Stimulated activated effector memory CD8-positive, alpha-beta T cell treated with anti-CD3 and anti-CD28 coated beads, Interleukin-12 subunit alpha, Interleukin-12 subunit beta, amount 100 ng/mL, for 72 hours (primary cell): ENCODE data around the gene BZW1.
"Not testable (repeated sequence)": the region's sequence is repeated elsewhere in the genome, so short reads cannot be mapped to it uniquely, and the experiment has no call there.

Experiments used
- ATAC-seq: fragments of 150-1000 bp; cut with Tn5 transposase; 2 replicates; pipeline ENCODE4 v1.10.0; 2021
- DNase-seq, 2 donors: peaks; one replicate each; pipeline ENCODE4 v3.0.0; 2021 to 2022; ENCODE audit warnings: low spot score in 2 of 2
- H3K27ac Mint-ChIP-seq: one replicate; pipeline ENCODE4 v1.8.0; 2022; ENCODE audit warnings: mild to moderate bottlenecking, mixed read lengths
- H3K36me3 Mint-ChIP-seq: one replicate; pipeline ENCODE4 v1.8.0; 2022; ENCODE audit warnings: mild to moderate bottlenecking, mixed read lengths
- H3K4me1 Mint-ChIP-seq: one replicate; pipeline ENCODE4 v1.8.0; 2022; ENCODE audit warnings: mixed read lengths
- H3K4me3 Mint-ChIP-seq: one replicate; pipeline ENCODE4 v1.8.0; 2022; ENCODE audit warnings: mild to moderate bottlenecking, mixed read lengths
- H3K9me3 Mint-ChIP-seq: one replicate; pipeline ENCODE4 v1.8.0; 2022; ENCODE audit warnings: mixed read lengths

The BZW1 gene

GRCh38 chr2:200784215-200784614, 27.5 kb upstream of the BZW1 start:
- ATAC-seq (no peak), DNase-seq (no peak)
- Mint-ChIP-seq H3K36me3 (no peaks in the 10 kb centered on the region), H3K27ac (no peak overlapping the region), H3K4me3 (no peak overlapping the region), H3K4me1 (peaks cover 6% of the 10 kb centered on the region), H3K9me3 (no peaks in the 10 kb centered on the region)

DNA sequence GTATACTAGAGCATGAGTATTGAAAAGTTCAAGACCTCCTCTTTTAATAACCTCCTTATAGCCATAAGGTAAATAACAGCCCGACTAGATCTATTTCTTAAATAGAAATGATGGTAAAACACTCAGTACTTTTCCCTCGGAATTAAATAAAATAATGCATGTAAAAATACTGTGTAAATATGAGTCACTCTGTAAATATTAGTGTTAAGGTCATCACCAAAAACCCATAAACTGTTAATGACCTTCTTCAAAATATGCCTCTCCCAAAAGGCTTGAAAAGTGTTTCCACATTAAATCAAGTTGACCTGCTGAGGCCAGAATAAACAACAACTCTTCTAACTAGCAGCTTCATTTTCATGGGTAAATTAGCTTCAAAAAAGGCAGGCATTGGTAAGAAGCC, 25.3 kb upstream of the BZW1 start:
- peaks cover 6% of the 10 kb centered on the region for H3K4me1 Mint-ChIP-seq
- no peak overlapping the region for H3K4me3 Mint-ChIP-seq
- no peaks in the 10 kb centered on the region for H3K36me3 Mint-ChIP-seq
- H3K9me3 Mint-ChIP-seq, result no peaks in the 10 kb centered on the region
- DNase-seq, result no peak
- ATAC-seq, result no peak
- H3K27ac Mint-ChIP-seq, result no peak overlapping the region

DNA sequence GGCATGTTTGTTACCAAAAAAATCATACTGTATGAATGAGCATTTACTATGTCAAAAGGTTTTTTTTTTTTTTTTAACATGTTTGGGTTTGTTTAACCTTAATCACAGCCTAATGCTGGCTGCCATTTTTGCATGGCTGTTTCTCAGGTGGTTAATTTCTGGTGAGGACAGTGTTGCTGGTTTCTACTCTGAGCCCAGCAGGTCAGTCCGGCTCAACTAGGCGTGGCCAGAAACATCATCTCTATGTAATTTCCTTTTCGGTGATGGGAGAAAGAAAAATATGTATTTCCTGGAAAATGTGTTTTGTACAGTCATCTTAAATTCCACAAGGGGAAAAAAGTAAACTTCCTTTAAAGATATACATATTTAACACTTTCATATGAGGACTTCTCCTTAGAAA, 24.9 kb upstream of the BZW1 start:
- Mint-ChIP-seq H3K9me3 (no peaks in the 10 kb centered on the region), H3K4me1 (peaks cover 6% of the 10 kb centered on the region), H3K27ac (no peak overlapping the region), H3K36me3 (no peaks in the 10 kb centered on the region), H3K4me3 (no peak overlapping the region)
- ATAC-seq, result no peak
- DNase-seq, result peak in 1 of 2 donors; percentile 10

DNA sequence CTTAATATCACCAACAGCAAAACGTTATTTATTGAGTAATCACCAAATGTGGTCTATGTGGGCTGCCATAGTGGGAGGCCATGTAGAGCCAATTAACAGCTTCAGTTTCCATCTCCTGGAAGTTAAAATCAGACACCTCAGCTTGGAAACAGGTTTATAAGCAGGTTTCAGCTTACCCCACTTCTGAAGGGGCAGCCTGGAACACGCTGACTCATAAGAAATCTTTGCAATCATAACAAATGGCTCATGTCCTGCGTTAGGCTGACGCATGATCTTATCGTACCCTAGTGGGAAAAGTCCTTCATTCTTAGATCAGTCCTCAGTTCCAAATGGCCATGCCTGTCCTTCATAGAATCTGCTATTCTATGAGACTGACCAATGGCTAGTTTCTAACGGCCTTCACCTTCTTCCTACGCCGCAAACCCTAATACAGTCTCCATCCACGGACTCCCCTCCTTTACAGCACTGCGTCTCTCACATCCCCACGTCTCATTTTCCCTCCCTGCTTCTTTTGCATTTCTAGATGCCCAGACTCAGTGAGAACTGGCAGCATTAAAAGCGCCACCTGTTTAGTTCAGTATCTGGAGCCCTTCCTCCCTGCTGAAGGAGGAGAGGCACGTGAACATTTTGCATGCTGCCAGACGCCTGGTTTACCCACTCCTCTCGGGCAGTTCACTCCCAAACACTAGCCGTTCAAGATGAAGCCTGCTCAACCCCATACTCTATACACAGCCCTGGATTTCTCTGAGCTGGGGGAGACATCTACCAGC, 24.2 kb upstream of the BZW1 start:
- no peaks in the 10 kb centered on the region for H3K36me3 Mint-ChIP-seq
- peak in 1 of 2 donors; percentile 47 for DNase-seq
- H3K4me3 Mint-ChIP-seq, result peak overlapping the region; percentile 7
- peaks cover 6% of the 10 kb centered on the region for H3K4me1 Mint-ChIP-seq
- peak overlapping the region; percentile 2 for H3K27ac Mint-ChIP-seq
- no peaks in the 10 kb centered on the region for H3K9me3 Mint-ChIP-seq
- ATAC-seq, result peak; percentile 90

DNA sequence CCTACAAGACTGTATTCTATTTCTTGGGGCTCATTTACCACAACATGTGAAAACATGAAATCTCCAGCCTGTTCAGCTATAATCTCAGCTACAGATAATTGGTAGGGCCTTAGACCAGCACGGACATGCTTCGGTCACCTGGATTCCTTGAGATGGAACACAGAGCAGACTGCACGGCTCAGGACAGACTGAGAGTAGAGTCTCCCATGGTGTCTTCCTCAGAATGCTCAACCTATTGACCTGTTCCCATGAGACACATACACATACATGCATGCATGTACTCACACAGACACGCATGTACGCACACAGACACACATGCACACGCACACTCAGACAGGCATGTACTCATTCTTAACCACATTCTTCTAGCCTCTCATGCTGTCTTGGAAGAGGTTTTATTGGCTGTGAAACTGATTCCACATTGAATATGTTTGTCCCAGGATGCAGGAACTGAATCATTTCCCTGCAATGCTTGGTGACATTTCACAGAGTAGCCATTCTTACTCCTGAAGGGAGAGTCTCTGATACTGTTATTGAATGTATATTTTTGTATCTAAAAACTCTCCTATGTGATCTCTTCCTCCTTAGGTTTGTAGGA, 23.5 kb upstream of the BZW1 start:
- ATAC-seq (no peak), DNase-seq (peak in 1 of 2 donors; percentile 38)
- no peak overlapping the region for H3K27ac Mint-ChIP-seq
- H3K36me3 Mint-ChIP-seq, result no peaks in the 10 kb centered on the region
- H3K9me3 Mint-ChIP-seq, result no peaks in the 10 kb centered on the region
- peaks cover 6% of the 10 kb centered on the region for H3K4me1 Mint-ChIP-seq
- peak overlapping the region; percentile 7 for H3K4me3 Mint-ChIP-seq

DNA sequence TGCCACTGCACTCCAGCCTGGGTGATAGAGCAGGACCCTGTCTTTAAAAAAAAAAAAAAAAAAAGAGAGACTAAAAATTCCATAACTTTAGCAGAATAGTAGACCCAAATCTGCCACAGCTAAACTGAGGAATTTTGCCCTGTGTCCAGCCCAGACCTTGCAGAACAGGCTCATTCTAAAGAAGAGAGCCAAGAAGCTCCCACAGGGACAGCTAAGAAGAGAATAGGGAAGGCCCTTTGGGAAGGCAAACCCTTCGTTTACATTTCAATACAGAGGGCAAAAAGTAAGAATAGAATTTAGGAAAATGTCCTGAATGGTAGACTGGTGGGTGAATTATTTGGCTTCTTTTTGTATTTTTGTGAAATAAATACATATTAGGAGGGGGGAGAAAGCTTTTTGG, 21.5 kb upstream of the BZW1 start:
- Mint-ChIP-seq H3K9me3 (no peaks in the 10 kb centered on the region), H3K27ac (no peak overlapping the region), H3K4me3 (no peak overlapping the region), H3K36me3 (no peaks in the 10 kb centered on the region), H3K4me1 (peaks cover 6% of the 10 kb centered on the region)
- ATAC-seq (no peak), DNase-seq (no peak)

GRCh38 chr2:200791905-200792304, 19.8 kb upstream of the BZW1 start:
- DNase-seq (no peak), ATAC-seq (no peak)
- H3K36me3 Mint-ChIP-seq, result no peaks in the 10 kb centered on the region
- H3K9me3 Mint-ChIP-seq, result no peaks in the 10 kb centered on the region
- H3K4me1 Mint-ChIP-seq, result peaks cover 6% of the 10 kb centered on the region
- H3K4me3 Mint-ChIP-seq, result no peak overlapping the region
- no peak overlapping the region for H3K27ac Mint-ChIP-seq

DNA sequence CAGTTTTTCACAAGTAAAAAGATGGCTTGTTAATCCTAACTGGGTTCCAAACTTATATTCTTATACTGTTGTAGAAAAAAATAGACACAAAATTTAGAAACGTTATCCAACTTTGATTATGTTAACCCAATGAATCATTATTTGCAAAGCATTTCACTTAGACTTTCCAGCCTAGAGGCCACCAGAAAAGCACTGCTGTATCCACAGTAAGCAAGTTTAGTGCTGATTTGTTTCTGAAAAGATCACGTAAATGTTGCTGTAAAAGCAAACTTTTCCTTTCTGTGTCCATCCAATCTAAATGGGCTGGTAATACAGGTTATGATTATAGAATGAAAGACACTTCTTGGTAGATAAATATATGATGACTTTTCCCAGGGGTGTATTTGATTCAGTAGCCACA, 17.6 kb upstream of the BZW1 start:
- no peak overlapping the region for H3K27ac Mint-ChIP-seq
- DNase-seq, result no peak
- no peaks in the 10 kb centered on the region for H3K4me1 Mint-ChIP-seq
- H3K9me3 Mint-ChIP-seq, result no peaks in the 10 kb centered on the region
- H3K4me3 Mint-ChIP-seq, result no peak overlapping the region
- ATAC-seq, result no peak
- no peaks in the 10 kb centered on the region for H3K36me3 Mint-ChIP-seq

DNA sequence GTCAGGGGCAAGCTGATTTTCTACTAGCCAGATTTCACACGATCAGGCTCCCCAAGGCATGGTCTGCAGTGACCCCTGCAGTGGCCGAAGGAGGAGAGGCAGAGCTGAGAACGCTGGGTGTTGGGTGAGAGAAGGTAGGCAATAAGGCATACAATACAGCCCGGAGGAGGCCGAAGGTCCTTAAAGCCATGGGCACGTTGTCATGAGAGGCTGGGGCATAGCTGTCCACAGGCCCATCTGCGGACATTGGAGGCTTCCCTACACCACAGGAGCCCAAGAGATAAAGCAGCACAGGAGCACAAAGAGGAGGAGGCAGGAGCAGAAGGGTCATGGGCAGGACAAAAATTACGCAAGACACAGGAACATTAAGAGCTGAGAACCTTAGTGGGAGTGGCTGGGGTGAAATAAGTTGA, 16.7 kb upstream of the BZW1 start:
- Mint-ChIP-seq H3K9me3 (no peaks in the 10 kb centered on the region), H3K4me3 (no peak overlapping the region), H3K36me3 (no peaks in the 10 kb centered on the region), H3K4me1 (no peaks in the 10 kb centered on the region), H3K27ac (peak overlapping the region; percentile 7)
- DNase-seq (no peak), ATAC-seq (no peak)

DNA sequence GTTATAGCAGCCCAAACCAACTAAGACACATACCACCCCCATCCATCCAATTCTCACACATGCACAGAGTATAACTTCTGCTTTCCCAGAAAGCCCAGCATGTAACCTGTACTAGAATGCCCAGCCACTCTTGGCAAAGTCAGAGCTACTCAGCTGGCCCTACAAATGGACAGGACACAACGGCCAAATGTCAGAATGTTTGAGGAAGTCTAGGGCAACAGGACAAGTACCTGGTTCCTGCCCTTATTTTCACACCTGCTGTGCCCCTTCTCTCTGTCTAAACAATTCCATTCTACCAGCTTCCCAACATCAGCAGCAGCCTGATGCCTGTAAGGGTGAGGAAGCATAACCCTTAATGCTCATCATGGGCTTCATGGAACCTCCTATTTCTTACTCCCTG, 15.1 kb upstream of the BZW1 start:
- DNase-seq (no peak), ATAC-seq (no peak)
- no peak overlapping the region for H3K27ac Mint-ChIP-seq
- no peak overlapping the region for H3K4me3 Mint-ChIP-seq
- no peaks in the 10 kb centered on the region for H3K9me3 Mint-ChIP-seq
- no peaks in the 10 kb centered on the region for H3K4me1 Mint-ChIP-seq
- H3K36me3 Mint-ChIP-seq, result peaks cover 4% of the 10 kb centered on the region

GRCh38 chr2:200797242-200797770, 14.4 kb upstream of the BZW1 start:
- Mint-ChIP-seq H3K9me3 (no peaks in the 10 kb centered on the region), H3K4me3 (no peak overlapping the region), H3K27ac (no peak overlapping the region), H3K36me3 (peaks cover 5% of the 10 kb centered on the region), H3K4me1 (no peaks in the 10 kb centered on the region)
- ATAC-seq (no peak), DNase-seq (no peak)

GRCh38 chr2:200798514-200798913, 13.2 kb upstream of the BZW1 start:
- Mint-ChIP-seq H3K4me3 (no peak overlapping the region), H3K9me3 (no peaks in the 10 kb centered on the region), H3K4me1 (no peaks in the 10 kb centered on the region), H3K36me3 (peaks cover 5% of the 10 kb centered on the region), H3K27ac (no peak overlapping the region)
- peak in 1 of 2 donors; percentile 52 for DNase-seq
- peak; percentile 99 for ATAC-seq

DNA sequence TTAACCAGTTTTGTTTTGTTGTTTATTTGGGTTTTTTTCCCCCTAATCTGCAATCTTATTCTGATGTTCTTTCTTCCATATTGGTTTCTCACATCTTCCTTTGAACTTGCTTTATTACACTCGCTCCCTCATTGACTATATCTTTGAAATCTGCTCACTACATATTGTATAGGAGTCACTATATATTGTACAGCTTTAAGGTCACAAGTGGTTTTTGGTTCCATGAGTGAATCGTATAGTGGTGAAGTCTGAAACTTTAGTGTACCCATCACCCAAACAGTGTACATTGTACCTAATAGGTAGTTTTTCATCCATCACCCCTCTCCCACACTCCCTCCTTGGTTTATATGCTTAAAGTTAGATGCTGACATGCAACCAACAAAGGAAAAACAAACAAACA, 11.3 kb upstream of the BZW1 start:
- DNase-seq (no peak), ATAC-seq (peak; percentile 65)
- Mint-ChIP-seq H3K4me1 (no peaks in the 10 kb centered on the region), H3K9me3 (no peaks in the 10 kb centered on the region), H3K27ac (no peak overlapping the region), H3K4me3 (no peak overlapping the region), H3K36me3 (peaks cover 5% of the 10 kb centered on the region)

DNA sequence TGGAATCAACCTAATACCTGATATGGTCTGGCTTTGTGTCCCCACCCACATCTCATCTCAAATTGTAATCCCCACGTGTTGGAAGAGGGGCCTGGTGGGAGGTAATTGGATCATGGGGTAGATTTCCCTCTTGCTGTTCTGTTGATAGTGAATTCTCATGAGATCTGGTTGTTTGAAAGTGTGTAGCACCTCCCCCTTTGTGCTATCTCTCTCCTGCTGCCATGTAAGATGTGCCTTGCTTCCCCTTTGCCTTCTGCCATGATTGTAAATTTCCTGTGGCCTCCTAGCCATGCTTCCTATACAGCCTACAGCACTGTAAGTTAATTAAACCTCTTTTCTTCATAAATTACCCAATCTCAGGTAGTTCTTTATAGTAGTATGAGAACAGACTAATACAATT, 10.3 kb upstream of the BZW1 start:
- not testable (repeated sequence) for H3K36me3 Mint-ChIP-seq, H3K4me3 Mint-ChIP-seq, H3K27ac Mint-ChIP-seq, H3K9me3 Mint-ChIP-seq, ATAC-seq, H3K4me1 Mint-ChIP-seq, DNase-seq

DNA sequence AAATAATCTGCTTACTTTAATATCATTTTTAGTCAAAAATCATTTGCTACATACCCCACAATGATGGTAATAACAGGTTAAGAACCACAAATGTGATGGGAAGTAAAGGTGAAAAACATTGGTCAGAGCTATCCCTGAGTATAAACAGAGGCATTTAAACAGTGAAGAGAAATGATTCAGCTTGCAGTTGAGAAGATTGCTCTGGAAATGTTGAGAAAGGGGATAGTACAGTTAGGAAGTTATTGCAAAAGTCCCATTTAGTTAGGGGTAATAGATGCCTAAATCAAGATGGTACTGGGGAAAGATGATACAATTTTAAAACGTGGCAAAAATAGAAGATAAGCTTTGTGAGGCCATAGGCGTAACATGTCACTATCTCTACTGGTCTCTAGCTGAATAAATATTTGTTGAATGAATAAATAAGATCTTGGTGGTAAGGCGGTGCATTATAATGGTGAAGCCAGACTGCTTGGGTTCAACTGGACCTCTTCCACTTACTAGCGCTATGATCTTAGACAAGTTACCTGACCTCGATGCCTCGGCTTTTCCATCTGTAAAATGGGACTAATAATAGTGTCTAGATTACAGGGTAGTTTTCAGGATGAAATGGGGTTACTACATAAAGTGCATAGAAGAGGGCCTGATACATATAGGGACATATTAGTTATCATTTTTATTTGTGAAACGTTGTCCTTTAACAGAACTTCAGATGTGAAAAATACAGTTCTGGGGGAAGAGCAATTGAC, 2.0 kb upstream of the BZW1 start:
- H3K27ac Mint-ChIP-seq, result peak overlapping the region; percentile 99
- no peaks in the 10 kb centered on the region for H3K9me3 Mint-ChIP-seq
- no peak for ATAC-seq
- H3K36me3 Mint-ChIP-seq, result peaks cover 46% of the 10 kb centered on the region
- DNase-seq, result peak in 1 of 2 donors; percentile 28
- H3K4me3 Mint-ChIP-seq, result peak overlapping the region; percentile 99
- peaks cover 34% of the 10 kb centered on the region for H3K4me1 Mint-ChIP-seq
